Neural crest cell (in vitro differentiated cells): ENCODE data around the gene HERC2. TPM values are rescaled to one million over a fixed set of nuclear protein-coding genes. Genes with fewer than 3 reads are reported as not detected.

Experiments
- DNase-seq: peaks from one replicate; pipeline ENCODE4 v3.0.0; 2021; ENCODE audit warnings: low read depth, mixed read lengths, low spot score
- H3K27ac Mint-ChIP-seq: one replicate; pipeline ENCODE4 v1.8.0; 2021; ENCODE audit warnings: mild to moderate bottlenecking, mixed read lengths; ENCODE audit not compliant: unreplicated experiment
- H3K27me3 Mint-ChIP-seq: 2 replicates; pipeline ENCODE4 v1.8.0; 2021; ENCODE audit warnings: low read depth, mild to moderate bottlenecking, mixed read lengths
- H3K36me3 Mint-ChIP-seq: 2 replicates; pipeline ENCODE4 v1.8.0; 2021; ENCODE audit warnings: low read depth, mild to moderate bottlenecking, mixed read lengths
- H3K4me1 Mint-ChIP-seq: 2 replicates; pipeline ENCODE4 v1.8.0; 2021; ENCODE audit warnings: mixed read lengths
- H3K4me3 Mint-ChIP-seq: one replicate; pipeline ENCODE4 v1.8.0; 2021; ENCODE audit warnings: mild to moderate bottlenecking, mixed read lengths
- H3K9me3 Mint-ChIP-seq: 2 replicates; pipeline ENCODE4 v1.8.0; 2021; ENCODE audit warnings: mixed read lengths
- total RNA-seq: library from RNA; stranded (reverse); gene quantifications from 2 replicates; pipeline ENCODE4 v1.2.1, GENCODE V29; 2021
- TF ChIP-seq, protein P1 (sequence below): fragments of 200-600 bp; sonication (generic); conservative IDR thresholded peaks from 2 replicates; pipeline ENCODE4 v1.5.0; 2021; ENCODE audit warnings: antibody characterized with exemption, mild to moderate bottlenecking

The HERC2 gene
- total RNA-seq, 1 donor from 2014 or later, result 83.6 TPM

DNA sequence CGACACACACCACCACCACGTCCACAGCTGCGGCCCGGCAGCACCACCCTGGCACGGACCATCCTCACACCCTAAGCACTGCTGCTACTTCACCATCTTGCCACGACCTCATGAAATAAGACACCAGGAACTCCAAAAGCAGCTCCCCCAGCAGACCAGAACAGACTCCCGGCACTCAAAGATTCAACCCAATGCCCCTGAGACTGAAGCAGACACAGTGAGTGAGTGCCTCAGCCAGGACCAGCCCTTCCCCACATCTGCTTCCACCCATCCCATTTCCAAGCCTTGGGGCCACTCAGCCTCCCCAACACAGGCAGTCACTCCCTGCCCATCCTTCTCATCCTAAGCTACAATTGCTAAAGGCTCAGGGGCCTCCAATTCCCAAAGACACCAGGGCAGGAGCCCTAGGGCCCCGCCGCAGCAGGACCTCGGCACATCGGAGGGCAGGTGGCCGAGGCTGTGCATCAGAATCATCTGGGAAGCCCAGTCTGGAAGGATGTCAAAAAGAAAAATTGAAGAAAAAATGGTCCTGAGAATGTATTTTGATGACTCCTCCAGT lies 204.5 kb downstream of the HERC2 start:
- Mint-ChIP-seq H3K9me3 (no peaks in the 10 kb centered on the region), H3K4me3 (no peak overlapping the region), H3K27ac (no peak overlapping the region), H3K4me1 (no peaks in the 10 kb centered on the region), H3K27me3 (no peaks in the 10 kb centered on the region), H3K36me3 (peaks cover 8% of the 10 kb centered on the region)
- TF ChIP-seq, protein P1, sequence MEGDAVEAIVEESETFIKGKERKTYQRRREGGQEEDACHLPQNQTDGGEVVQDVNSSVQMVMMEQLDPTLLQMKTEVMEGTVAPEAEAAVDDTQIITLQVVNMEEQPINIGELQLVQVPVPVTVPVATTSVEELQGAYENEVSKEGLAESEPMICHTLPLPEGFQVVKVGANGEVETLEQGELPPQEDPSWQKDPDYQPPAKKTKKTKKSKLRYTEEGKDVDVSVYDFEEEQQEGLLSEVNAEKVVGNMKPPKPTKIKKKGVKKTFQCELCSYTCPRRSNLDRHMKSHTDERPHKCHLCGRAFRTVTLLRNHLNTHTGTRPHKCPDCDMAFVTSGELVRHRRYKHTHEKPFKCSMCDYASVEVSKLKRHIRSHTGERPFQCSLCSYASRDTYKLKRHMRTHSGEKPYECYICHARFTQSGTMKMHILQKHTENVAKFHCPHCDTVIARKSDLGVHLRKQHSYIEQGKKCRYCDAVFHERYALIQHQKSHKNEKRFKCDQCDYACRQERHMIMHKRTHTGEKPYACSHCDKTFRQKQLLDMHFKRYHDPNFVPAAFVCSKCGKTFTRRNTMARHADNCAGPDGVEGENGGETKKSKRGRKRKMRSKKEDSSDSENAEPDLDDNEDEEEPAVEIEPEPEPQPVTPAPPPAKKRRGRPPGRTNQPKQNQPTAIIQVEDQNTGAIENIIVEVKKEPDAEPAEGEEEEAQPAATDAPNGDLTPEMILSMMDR, result no peak
- DNase-seq, result no peak

DNA sequence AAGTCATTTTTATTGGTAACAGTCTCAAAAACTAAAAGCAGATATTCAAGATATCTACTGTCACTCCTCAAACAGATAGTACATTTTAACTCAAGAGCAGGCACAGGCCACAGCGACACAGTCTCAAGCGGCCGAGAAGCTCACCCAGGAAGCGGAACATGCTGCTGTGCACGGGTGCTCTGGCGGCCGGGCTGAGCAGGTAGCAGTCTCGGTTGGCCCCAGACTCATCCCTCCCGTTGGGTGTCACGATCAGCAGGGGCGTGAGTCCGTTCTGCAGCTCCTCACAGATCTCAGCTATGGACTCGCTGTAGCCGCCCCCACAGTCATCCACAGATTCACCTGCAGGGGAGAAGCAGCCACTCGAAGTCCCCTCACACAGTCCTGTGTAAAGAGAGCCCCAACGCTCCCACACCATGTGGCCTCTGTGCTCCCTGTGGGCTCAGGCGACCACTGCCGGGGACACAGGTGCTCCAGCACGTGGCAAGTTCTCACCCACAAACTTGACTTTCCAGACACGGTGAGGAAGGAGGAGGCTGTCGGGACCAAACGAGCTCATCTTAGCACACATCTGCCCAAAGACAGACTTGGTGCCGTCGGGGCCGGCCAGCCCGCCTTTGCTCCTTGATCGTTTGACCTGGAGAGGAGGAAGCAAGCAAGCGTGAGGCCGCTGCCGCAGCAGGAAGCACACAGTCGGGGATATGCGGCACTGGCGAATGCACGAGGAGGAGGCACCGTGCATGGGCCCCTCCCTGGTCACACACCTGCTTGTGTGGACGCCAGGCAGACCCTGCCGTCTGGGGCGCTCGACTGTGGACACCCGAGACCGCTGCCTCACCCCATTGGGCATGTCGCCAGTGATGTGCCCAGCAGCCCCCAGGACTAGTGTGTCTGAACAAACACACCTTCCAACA lies 205.2 kb downstream of the HERC2 start:
- Mint-ChIP-seq H3K27me3 (no peaks in the 10 kb centered on the region), H3K4me1 (no peaks in the 10 kb centered on the region), H3K4me3 (no peak overlapping the region), H3K27ac (no peak overlapping the region), H3K9me3 (no peaks in the 10 kb centered on the region), H3K36me3 (peaks cover 15% of the 10 kb centered on the region)
- no peak for DNase-seq
- TF ChIP-seq, protein P1, result no peak

DNA sequence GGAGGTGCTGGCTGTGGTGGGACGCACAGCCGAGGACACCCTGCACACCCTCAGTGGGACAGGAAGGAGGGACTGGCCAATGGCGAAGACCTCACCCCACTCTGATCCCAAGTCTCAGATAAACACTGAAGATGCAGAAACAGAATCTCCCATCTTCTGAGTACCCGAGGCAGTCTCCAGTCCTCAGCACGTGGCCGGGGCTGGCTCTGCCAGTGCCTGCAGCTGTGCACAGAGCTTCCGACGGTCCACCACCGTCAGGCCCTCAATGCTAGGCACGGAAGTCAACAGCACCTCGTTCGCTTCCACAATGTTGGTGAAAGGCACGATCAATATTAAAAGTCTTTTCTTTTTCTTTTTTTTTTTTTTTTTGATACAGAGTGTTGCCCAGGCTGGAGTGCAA lies 206.1 kb downstream of the HERC2 start:
- DNase-seq, result no peak
- Mint-ChIP-seq H3K4me1 (no peaks in the 10 kb centered on the region), H3K36me3 (peaks cover 20% of the 10 kb centered on the region)

DNA sequence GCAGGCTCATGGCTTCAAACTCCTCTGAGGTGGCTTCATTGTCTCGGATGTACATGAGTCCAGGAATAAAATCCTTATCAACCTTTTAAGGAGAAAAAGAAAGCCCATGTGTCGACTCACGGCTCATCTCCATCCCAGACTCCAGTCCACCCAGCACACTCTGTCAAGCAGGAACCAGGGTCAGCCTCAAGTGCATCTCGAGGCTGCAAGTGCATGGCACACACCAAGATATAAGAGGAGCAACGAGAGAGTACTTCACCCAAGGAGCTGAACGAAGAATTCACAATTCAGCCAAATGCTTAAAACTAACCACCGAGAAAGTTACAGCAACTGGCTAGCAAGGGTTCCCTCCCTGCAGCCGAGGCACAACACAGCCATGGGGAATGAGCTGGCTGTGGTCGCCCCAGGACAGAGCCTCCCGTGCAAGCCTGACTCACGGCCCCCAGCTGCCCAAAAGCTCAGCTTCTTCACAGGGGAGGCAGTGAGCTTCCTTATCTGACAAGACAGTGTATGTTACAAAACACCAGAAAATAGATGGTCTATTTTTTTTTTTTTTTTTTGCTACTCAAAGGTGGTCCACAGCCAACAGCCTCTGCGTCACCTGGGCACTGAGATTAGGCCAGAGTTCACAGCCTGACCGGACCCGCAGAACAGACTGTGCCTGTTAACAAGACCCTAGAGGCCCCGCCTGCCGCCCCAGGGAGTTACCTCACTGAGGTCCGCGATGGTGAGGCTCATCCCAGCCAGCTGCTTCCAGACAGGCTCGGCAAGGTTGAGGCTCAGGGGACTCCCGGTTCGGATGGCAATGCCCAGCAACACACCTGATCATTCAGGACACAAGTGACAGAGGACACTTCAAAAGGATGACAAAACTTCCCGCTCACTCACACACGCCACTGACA lies 207.0 kb downstream of the HERC2 start:
- Mint-ChIP-seq H3K36me3 (peaks cover 20% of the 10 kb centered on the region), H3K4me3 (no peak overlapping the region), H3K27me3 (no peaks in the 10 kb centered on the region), H3K9me3 (no peaks in the 10 kb centered on the region), H3K27ac (no peak overlapping the region), H3K4me1 (no peaks in the 10 kb centered on the region)
- DNase-seq, result no peak
- TF ChIP-seq, protein P1, result no peak

More for the DNA sequence above, 206.1 kb downstream of the HERC2 start:
- Mint-ChIP-seq H3K27me3 (no peaks in the 10 kb centered on the region), H3K9me3 (no peaks in the 10 kb centered on the region), H3K27ac (no peak overlapping the region), H3K4me3 (no peak overlapping the region)
- TF ChIP-seq, protein P1, result no peak

DNA sequence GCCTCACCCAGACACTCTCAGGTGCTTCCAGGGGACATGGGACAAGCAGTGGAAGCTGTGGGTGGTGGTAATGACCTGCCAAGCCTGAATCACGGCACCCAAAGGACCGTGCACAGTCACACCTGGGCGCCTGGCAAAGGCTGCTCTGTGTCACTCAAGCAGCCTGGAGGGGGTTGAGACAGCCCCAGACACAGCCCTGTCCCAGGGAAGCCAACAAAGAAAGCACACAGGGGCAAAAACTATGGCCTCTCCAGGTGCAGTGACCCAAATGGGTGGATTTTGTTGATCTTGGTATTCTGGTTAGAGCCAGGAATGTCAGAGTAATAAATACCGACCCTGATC lies 207.9 kb downstream of the HERC2 start:
- Mint-ChIP-seq H3K27ac (no peak overlapping the region), H3K4me1 (no peaks in the 10 kb centered on the region), H3K36me3 (peaks cover 23% of the 10 kb centered on the region), H3K4me3 (no peak overlapping the region), H3K9me3 (no peaks in the 10 kb centered on the region), H3K27me3 (no peaks in the 10 kb centered on the region)
- TF ChIP-seq, protein P1, result no peak
- DNase-seq, result no peak
